Prostate gland (tissue), 2 donors: ENCODE data around the gene TPM3. TPM values are rescaled to one million over a fixed set of nuclear protein-coding genes. Genes with fewer than 3 reads are reported as not detected.

Experiments used
- DNase-seq: peaks from one replicate; pipeline ENCODE4 v3.0.0-alpha.2; 2019; ENCODE audit warnings: low spot score
- H3K27ac ChIP-seq, 2 donors: fragments of 200-600 bp; sonication (generic); 2 replicates each; pipeline ENCODE4 v1.5.1; 2017 to 2019
- H3K27me3 ChIP-seq: fragments of 200-600 bp; sonication (generic); replicated peaks from 2 replicates; pipeline ENCODE4 v1.5.1; 2019; ENCODE audit not compliant: insufficient read depth
- H3K36me3 ChIP-seq, 2 donors: fragments of 200-600 bp; sonication (generic); 1 replicate in 1 of 2; 2 replicates in 1 of 2; pipeline versions ENCODE4 v1.5.1 to v1.8.1; 2017 to 2019
- H3K4me1 ChIP-seq: fragments of 200-600 bp; sonication (generic); replicated peaks from 2 replicates; pipeline ENCODE4 v1.5.1; 2019
- H3K4me3 ChIP-seq, 2 donors: fragments of 200-600 bp; sonication (generic); 2 replicates each; pipeline ENCODE4 v1.5.1; 2017 to 2019
- H3K9me3 ChIP-seq: fragments of 200-600 bp; sonication (generic); 2 replicates; pipeline ENCODE4 v1.5.1; 2017
- POLR2A ChIP-seq: fragments of 450-650 bp; IDR thresholded peaks from one replicate; pipeline ENCODE4 v1.6.1; 2016; ENCODE audit warnings: antibody characterized with exemption, mild to moderate bottlenecking
- POLR2AphosphoS5 ChIP-seq: sonication (generic); formaldehyde crosslinking; IDR thresholded peaks from one replicate; pipeline ENCODE4 v1.6.1; 2017; ENCODE audit warnings: antibody characterized with exemption
- WGBS: methylation state at CpG from one replicate; pipeline ENCODE4 v1.1.5; 2018; 5-methylcytosine and 5-hydroxymethylcytosine counted together
- intact Hi-C: fragments of 100-400 bp; cut with DNase I; formaldehyde crosslinking; loops from one replicate; pipeline ENCODE4 v1.14.2; 2022
- total RNA-seq, 2 donors: library from RNA; depleted of rRNA; stranded (reverse); fragments of >200 nt; gene quantifications; one replicate each; pipeline ENCODE4 v1.1.0, GENCODE V29; 2016
- TF ChIP-seq, protein P1 (sequence below), 4 experiments: fragments of 200-600 bp in 2 of 4; fragments of 450-650 bp in 2 of 4; sonication (generic) in 2 of 4; IDR thresholded peaks; 1 replicate in 3 of 4; 2 replicates in 1 of 4; pipeline ENCODE4 v1.5.1; 2016 to 2019; ENCODE audit warnings: antibody characterized with exemption in 4 of 4, mild to moderate bottlenecking in 2 of 4, moderate library complexity in 2 of 4

TPM3 gene
- total RNA-seq, 2 donors from 2014 or later = 147 to 277 TPM

DNA sequence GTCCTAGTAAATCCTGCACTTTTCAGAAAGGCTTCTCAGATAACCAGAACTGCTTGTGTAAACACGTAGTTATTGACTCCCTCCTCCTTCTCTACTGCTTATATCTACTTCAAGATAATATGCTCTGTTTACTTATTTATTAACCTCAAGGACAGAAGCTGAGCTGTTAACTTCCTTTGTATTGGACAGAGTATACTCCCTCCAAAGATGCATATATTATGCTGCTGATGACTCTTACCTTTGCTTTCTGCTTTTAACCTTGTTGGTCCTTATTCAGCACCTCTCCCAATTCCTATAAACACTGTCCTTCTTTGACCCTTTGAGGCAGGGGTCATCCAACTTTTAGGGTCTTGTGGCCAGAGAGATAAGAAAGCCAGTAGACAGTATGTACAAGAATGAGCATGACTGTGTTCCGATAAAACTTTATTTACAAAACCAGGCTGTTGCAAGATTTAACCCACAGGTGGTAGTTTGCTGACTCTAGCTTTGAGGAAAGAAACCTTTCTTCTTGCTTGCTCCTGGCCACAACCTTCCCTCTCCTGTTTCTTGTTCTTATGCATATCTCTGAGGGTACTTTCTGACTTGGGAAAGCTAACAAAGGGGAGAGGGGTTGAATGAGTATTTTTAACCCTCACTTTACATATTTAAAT lies 4.9 kb downstream of the TPM3 start:
- WGBS = 16% methylated on average over 2 of the region's 2 CpGs
- H3K4me1 ChIP-seq = no peaks in the 10 kb centered on the region
- H3K36me3 ChIP-seq = no peaks in the 10 kb centered on the region
- H3K27me3 ChIP-seq = no peaks in the 10 kb centered on the region
- TF ChIP-seq POLR2AphosphoS5 (peak; percentile 18), POLR2A (no peak)
- H3K27ac ChIP-seq = no peak overlapping the region
- intact Hi-C loops = loop anchor here (10.0 kb wide), 1 partner anchor 192 kb away; the partner anchor contains the start of gene RPS27
- DNase-seq = no peak
- H3K9me3 ChIP-seq = no peaks in the 10 kb centered on the region
- no peak overlapping the region for H3K4me3 ChIP-seq

DNA sequence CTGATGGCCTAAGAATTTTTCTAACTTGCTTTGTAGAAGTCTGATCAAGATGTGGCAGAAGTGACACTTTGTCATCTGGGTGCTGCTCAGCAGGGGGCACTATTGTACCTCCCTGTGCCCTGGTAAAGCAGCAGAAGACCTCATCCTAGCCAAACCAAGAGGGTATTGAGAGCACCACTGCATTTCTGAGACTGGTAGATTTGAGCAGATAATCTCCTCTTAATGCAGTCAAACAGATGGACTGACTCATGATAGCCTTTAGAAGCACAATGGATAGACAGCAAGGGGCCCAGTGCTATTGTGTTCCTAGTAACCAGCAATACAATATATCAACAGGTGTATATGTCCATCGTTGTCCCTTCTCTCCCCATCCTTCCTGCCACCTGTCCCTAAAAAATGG lies 5.7 kb downstream of the TPM3 start:
- no peaks in the 10 kb centered on the region for H3K36me3 ChIP-seq
- H3K4me3 ChIP-seq = no peak overlapping the region
- intact Hi-C loops = loop anchor here (10.0 kb wide), 1 partner anchor 191 kb away; the partner anchor contains the start of gene RPS27
- TF ChIP-seq POLR2AphosphoS5 (peak; percentile 15), POLR2A (no peak)
- TF ChIP-seq, protein P1, sequence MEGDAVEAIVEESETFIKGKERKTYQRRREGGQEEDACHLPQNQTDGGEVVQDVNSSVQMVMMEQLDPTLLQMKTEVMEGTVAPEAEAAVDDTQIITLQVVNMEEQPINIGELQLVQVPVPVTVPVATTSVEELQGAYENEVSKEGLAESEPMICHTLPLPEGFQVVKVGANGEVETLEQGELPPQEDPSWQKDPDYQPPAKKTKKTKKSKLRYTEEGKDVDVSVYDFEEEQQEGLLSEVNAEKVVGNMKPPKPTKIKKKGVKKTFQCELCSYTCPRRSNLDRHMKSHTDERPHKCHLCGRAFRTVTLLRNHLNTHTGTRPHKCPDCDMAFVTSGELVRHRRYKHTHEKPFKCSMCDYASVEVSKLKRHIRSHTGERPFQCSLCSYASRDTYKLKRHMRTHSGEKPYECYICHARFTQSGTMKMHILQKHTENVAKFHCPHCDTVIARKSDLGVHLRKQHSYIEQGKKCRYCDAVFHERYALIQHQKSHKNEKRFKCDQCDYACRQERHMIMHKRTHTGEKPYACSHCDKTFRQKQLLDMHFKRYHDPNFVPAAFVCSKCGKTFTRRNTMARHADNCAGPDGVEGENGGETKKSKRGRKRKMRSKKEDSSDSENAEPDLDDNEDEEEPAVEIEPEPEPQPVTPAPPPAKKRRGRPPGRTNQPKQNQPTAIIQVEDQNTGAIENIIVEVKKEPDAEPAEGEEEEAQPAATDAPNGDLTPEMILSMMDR (IDR thresholded peaks at IDR 0.05) = peak in 2 of 4 experiments; percentile 33 to 51
- H3K27ac ChIP-seq = no peak overlapping the region
- peak; percentile 39 for DNase-seq
- H3K4me1 ChIP-seq = no peaks in the 10 kb centered on the region
- H3K9me3 ChIP-seq = no peaks in the 10 kb centered on the region
- WGBS = 37% methylated on average over 1 of the region's 1 CpG
- H3K27me3 ChIP-seq = no peaks in the 10 kb centered on the region

DNA sequence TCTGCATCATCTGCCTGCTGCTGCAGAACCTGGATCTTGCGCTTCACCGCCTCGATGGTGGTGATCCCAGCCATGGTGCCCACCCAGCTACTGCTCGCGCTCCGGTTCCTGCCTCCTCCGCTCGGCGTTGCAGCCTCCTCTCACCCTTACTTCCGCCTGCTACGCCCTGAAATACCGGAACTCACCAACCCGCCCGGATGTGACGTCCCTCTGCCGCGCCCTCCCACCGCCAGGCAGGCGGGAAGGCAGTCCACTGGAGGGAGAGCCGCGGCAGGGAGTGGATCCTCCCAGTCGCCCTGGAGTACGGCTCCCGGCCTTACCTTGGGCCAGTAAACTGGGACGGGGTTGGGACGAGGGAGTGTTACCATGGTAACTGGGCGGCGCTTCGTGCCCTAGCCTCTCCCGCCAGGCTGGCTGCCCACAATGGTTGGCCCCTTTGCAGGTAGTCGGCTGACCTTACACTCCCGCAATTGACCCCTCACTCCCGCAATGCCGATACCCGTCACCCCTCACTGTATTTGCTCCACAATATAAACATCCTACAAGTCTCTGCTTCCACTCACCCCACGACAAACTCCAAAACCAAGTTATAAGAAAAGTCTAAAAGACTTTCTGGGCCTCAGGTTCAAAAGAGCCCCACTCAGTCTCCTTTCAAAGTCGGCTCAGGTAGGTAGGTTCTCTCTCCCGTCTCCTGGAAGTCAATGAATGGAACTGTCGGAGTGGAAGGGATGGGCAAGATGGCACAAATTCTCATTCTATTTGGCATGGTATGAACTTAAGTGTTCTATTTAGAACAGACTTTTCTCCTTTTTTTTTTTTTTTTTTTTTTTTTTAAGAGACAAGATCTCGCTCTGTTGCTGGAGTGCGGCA lies 8.6 kb downstream of the TPM3 start:
- TF ChIP-seq POLR2A (peak; percentile 100), POLR2AphosphoS5 (peak; percentile 100)
- TF ChIP-seq, protein P1 (IDR thresholded peaks at IDR 0.05) = peak in 3 of 4 experiments; percentile 11 to 65 (median 51)
- intact Hi-C loops = loop anchor here (10.0 kb wide), 1 partner anchor 188 kb away; the partner anchor contains the start of gene RPS27
- Histone ChIP-seq H3K36me3 (no peaks in the 10 kb centered on the region), H3K4me1 (no peaks in the 10 kb centered on the region), H3K4me3 (peak overlapping the region; percentile 58 to 89), H3K27me3 (no peaks in the 10 kb centered on the region), H3K27ac (peak overlapping the region; percentile 86 to 87), H3K9me3 (no peaks in the 10 kb centered on the region)
- peak; percentile 96 for DNase-seq
- 5% methylated on average over 41 of the region's 41 CpGs for WGBS

DNA sequence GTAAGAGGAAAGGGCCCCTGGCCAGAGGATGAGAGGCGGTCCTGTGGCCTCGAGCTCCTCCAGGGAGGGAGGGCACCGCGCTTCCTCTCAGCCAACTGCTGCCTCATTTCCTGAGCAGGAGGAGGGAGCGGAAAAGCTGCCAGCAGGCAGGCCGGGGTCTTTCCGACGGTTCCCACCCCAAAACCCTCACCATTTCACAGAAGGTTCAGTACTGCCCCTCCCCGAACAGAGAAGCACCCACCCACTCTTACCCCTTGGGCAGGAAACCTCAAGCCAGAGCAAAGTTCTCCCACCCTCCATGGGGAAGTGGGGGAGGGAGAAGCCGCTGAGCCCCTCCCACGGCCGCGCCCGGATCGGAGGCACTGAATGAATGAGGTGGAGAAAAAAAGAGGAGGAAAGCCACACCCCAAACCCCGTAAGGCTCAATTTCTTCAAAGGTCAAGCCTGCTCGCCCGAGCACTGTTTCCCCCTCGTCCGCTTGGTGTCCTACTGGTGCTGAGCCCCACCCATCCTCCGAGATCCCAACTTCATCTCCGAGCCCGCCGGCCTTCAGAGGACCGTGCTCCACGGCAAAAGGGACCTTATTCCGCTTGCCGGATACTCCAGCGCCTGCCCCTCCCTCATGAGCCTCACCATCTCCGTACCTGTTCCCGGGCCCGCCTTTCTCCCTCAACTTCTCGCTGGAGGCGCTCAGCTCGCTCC lies 9.4 kb downstream of the TPM3 start:
- under 1% methylated on average over 35 of the region's 35 CpGs for WGBS
- H3K4me1 ChIP-seq = no peaks in the 10 kb centered on the region
- TF ChIP-seq, protein P1 (IDR thresholded peaks at IDR 0.05) = no peak
- TF ChIP-seq POLR2AphosphoS5 = peak; percentile 19
- no peak for TF ChIP-seq POLR2A
- H3K9me3 ChIP-seq = no peaks in the 10 kb centered on the region
- no peaks in the 10 kb centered on the region for H3K27me3 ChIP-seq
- no peaks in the 10 kb centered on the region for H3K36me3 ChIP-seq
- DNase-seq = peak; percentile 40
- H3K4me3 ChIP-seq = peak overlapping the region; percentile 58 to 89
- peak overlapping the region; percentile 86 to 87 for H3K27ac ChIP-seq
- intact Hi-C loops = loop anchor here (10.0 kb wide), 1 partner anchor 188 kb away; the partner anchor contains the start of gene RPS27

DNA sequence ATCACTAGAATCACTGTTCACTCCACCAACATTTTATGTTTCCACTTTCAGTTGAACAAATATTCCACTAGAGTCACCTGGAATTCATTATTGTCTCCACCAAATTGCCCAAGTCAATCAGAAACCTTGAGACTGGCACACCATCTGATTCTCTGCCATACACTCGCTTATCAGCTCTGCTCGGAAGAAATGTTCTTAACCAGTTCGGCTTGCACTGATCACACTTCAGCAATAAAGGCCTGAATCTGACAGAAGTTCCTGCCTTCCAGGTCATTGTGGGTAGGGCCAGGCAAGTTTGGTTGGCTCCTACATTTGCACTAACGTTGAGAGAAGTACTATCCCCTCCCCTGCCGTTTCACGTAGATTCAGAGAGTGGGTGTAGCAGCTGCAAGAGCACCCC lies 10.0 kb downstream of the TPM3 start:
- H3K27me3 ChIP-seq = no peaks in the 10 kb centered on the region
- no peaks in the 10 kb centered on the region for H3K9me3 ChIP-seq
- no peak for DNase-seq
- 0% methylated on average over 6 of the region's 6 CpGs for WGBS
- H3K36me3 ChIP-seq = no peaks in the 10 kb centered on the region
- intact Hi-C loops = loop anchor here (10.0 kb wide), 1 partner anchor 187 kb away; the partner anchor contains the start of gene RPS27
- no peaks in the 10 kb centered on the region for H3K4me1 ChIP-seq
- peak overlapping the region; percentile 58 to 89 for H3K4me3 ChIP-seq
- peak overlapping the region; percentile 86 to 87 for H3K27ac ChIP-seq
- peak; percentile 38 for TF ChIP-seq POLR2A
- TF ChIP-seq POLR2AphosphoS5 = no peak
